GM19455 (cell line): ENCODE data around the gene DIPK1C.

Experiments
- ATAC-seq: cut with Tn5 transposase; IDR thresholded peaks from one replicate; pipeline ENCODE4 v1.9.1; 2021; ENCODE audit not compliant: unreplicated experiment

The DIPK1C gene

GRCh38 chr18:74486119-74486849 lies 29.2 kb upstream of the DIPK1C start:
- ATAC-seq: no peak

DNA sequence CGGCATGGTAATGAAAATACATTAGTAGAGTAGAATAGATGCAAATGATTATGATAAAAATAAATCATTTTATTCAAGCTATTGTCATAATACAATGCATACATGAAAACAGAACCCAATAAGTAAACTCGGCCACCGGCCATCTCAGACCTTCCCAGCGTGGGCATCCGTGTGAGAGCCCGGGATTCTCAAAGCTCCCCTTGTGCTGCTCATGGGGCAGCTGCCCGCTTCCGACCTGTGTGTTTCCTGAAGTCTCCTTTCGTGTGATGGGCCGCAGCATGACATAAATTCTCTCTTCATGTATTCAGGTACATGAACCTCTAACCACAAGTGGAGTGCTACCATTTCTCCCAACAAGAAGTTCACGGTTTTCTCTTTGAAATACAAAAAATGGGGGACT lies 25.6 kb upstream of the DIPK1C start:
- ATAC-seq: no peak

- no peak for ATAC-seq
Observed at GRCh38 chr18:74480149-74480651, 23.1 kb upstream of the DIPK1C start.

GRCh38 chr18:74479486-74480148 lies 22.5 kb upstream of the DIPK1C start:
- ATAC-seq: no peak

- no peak for ATAC-seq
Observed at GRCh38 chr18:74478880-74479279, 21.8 kb upstream of the DIPK1C start.

DNA sequence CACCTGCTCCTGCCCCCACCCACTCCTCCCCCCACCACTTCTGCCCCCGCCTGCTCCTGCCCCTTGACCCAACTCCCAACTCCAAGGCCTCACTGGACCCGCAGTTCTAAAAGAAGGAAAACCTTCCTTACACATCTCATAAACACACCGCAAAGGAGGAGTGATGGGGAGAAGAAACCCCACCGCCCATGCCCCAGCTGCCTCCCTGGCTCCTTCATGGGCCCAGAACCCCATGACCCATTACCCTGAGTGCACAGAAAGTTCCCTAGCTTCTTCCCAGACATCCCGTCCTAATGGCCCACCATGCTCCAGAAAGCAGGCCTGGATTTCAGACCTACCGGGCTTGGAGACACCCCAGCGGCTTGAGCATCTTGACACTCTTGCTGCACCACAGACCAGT lies 21.2 kb upstream of the DIPK1C start:
- ATAC-seq: no peak

- ATAC-seq: no peak
Observed at GRCh38 chr18:74477771-74478170, 20.7 kb upstream of the DIPK1C start.

DNA sequence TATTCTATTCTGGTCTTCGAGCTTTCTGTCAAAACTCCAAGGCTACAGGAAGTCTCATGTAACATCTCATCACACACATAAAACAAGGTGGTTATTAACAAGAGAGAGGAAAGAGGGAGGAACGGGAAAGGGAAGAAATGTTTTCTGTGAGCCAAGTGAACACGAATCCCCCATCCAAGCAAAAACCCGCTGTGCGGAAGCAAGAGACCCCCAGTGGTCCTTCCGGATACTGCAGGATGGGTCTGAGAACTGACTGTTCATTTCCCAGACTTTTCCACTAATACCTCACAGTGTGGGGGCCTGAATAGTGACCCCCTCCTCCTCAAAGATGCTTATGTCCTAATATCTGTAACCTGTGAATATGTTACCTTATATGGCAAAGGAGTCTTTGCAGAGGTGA lies 19.0 kb upstream of the DIPK1C start:
- no peak for ATAC-seq

GRCh38 chr18:74473976-74474640 lies 17.0 kb upstream of the DIPK1C start:
- no peak for ATAC-seq

DNA sequence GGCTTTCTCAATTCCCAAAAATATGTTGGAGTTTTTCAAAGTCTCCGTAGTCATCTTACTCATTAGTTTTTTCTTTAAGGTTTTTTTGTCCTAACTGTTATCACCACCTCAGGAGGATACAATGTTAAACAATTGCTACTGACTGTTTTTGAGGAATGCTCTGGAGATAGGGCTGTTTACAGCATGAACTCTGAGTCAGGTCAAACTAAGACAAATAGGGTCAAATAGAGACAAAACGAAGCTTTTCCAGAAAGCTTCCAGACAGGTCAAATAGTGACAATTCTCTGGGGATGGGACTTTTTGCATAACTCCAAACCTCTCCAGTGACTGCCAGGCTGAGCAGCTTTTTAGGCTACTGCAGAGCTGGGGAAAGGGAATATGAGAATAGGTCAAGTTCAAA lies 15.2 kb upstream of the DIPK1C start:
- no peak for ATAC-seq

DNA sequence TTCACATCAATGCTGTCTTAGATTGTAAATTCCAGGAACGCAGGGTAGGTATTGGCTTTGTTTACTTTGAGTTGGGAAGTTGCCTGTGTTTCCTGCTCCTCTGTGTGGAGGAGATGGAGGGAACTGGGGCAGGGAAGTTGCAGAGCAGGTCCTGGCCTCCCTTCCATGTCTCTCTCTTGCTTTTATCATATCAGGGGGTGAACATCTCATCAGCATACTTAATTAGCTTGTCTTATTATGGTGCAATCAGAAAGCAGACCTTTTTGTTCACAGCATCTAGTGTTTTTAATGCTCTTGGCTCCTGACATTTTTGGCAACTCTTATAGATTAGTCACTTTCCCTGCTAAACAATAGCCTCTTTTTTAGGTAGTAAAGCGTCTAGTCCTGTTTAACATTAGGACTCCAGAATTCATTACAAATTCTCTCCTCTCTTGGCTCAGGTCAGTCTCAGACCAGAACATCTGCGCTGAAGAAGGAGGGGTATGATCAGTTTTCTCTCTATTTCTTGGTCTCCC lies 11.5 kb upstream of the DIPK1C start:
- ATAC-seq: no peak

- no peak for ATAC-seq
Observed at GRCh38 chr18:74465775-74466174, 8.7 kb upstream of the DIPK1C start.

GRCh38 chr18:74463983-74464382 lies 6.9 kb upstream of the DIPK1C start:
- ATAC-seq: no peak

DNA sequence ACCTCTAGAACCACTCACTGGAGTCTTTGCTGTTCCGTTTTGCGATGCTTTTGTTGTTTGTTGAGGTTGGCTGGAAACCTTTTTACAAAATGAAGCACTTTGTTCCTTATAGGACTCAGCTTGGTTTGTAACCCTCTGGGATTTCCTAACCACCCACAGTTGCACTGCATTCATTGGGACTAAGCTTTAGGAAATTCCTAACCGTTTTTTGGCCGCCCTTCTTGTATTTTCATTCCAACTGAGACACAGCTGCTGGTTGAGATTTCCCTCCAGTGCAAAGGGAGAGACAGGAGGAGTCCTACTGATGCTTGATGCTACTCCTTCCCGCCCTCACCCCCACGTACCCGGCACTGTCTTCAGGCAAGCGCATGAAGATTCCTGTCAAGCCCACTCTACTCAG lies 6.1 kb upstream of the DIPK1C start:
- no peak for ATAC-seq

- no peak for ATAC-seq
Observed at GRCh38 chr18:74460825-74461224, 3.7 kb upstream of the DIPK1C start.

DNA sequence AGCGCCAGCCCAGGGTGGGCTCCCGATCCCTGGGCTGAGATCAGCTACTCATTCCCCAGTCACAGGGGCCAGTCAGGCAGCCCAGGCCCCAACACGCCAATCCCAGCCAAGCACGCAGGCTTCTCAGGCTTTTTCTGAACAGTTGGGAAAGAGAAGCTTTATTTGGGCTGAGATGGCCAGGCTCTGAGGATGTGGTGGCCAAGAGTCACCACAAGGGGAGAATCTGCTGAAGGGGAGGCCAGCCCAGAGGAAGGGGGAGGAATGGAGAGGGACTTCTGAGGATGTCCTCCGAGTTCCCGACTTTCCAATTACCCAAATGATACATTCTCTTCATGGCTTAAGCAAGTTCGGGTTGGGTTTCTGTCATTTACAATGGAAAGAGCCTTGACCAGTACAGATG lies 2.8 kb upstream of the DIPK1C start:
- ATAC-seq: no peak

- no peak for ATAC-seq
Observed at GRCh38 chr18:74457725-74458421, 765 bp upstream of the DIPK1C start.

- ATAC-seq: no peak
Observed at GRCh38 chr18:74456349-74457042, 612 bp downstream of the DIPK1C start.

- no peak for ATAC-seq
Observed at GRCh38 chr18:74456017-74456348, 1.1 kb downstream of the DIPK1C start.

DNA sequence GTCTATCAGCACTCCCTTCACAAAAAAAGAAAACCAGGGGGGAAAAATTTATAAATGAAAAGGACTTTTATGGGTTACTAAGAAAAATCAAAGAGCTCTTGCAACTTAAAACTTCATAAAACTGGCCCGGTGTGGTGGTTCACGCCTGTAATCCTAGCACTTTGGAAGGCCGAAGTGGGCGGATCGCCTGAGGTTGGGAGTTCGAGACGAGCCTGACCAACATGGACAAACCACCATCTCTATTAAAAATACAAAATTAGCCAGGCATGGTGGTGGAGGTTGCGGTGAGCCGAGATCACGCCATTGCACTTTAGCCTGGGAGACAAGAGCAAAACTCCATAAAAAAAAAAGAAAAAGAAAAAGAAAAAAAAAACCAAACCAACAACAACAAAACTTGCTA lies 1.7 kb downstream of the DIPK1C start:
- ATAC-seq: no peak

DNA sequence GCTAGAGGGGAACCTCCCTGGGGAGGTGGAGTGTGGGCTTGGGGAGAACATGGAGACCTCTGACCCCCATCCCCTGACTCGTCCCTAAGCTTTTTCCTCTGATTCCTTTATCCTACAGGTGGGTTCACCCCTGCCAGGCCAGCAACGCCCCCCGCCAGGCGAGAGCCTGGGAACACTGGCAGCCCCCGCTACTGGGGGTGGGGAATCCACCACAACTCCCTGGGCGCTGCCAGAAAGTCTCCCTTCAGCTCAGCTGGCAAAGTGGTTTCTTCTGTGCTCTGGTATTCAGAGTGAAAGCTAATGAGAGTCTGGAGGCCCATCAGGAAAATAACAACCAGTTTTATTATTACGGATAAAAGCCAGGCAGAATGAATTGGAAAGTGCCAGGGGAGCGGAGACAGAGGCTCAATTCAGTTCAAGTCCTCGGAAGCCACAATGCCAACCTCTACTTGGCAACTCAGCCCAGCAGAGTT lies 2.8 kb downstream of the DIPK1C start:
- ATAC-seq: no peak
